ENCODE data around the gene MMP28.

GRCh38 chr17:35728551-35728950, 66.9 kb downstream of the MMP28 start:
- TF ChIP-seq CHD4 (IDR thresholded peaks at IDR 0.05; ENCODE audit: borderline replicate concordance) (no peak), CTCF (IDR thresholded peaks at IDR 0.05) (no peak), RCOR1 (IDR thresholded peaks at IDR 0.05; ENCODE audit: low read depth, low read length) (no peak), KDM5A (IDR thresholded peaks at IDR 0.05) (no peak), SMC3 (IDR thresholded peaks at IDR 0.05) (no peak), BHLHE40 (IDR thresholded peaks at IDR 0.05; ENCODE audit: low read depth, low read length) (no peak), USF2 (IDR thresholded peaks at IDR 0.05) (no peak)

All from A549 (cell line).